K562 (cell line): ENCODE results near the gene HDAC1. TPM values are rescaled to one million over a fixed set of nuclear protein-coding genes. Genes with fewer than 3 reads are reported as not detected.
A peak's percentile ranks its signal among the peaks of the same experiment; 100 is the strongest.

Experiments used
- ADNP ChIP-seq: fragments of 200-800 bp; sonication (Bioruptor generic); IDR thresholded peaks from 2 replicates; pipeline ENCODE4 v1.6.1; 2016; ENCODE audit warnings: missing genetic modification characterization, missing compliant biosample characterization
- AFF4 ChIP-seq: sonication (generic); formaldehyde crosslinking; IDR thresholded peaks from 2 replicates; pipeline ENCODE4 v1.8.0; 2023; ENCODE audit warnings: mild to moderate bottlenecking, missing genetic modification reagents
- BRCA1 ChIP-seq, 2 experiments: fragments of 450-650 bp in 1 of 2; sonication (generic) in 1 of 2; formaldehyde crosslinking in 1 of 2; IDR thresholded peaks; 2 replicates each; pipeline versions ENCODE4 v1.5.0 to v1.6.1; 2017 to 2020; ENCODE audit warnings: mild to moderate bottlenecking in 1 of 2, missing genetic modification reagents in 1 of 2
- CCNT2 ChIP-seq: IDR thresholded peaks from 2 replicates; pipeline ENCODE4 v1.6.1; 2011; ENCODE audit warnings: borderline replicate concordance, low read depth, mild to moderate bottlenecking, moderate library complexity, mixed read lengths, low read length; ENCODE audit not compliant: insufficient read length; ENCODE audit errors: extremely low read depth
- CGGBP1 ChIP-seq: fragments of 250-450 bp; sonication (Bioruptor Pico); IDR thresholded peaks from 2 replicates; pipeline ENCODE4 v1.9.0; 2021; ENCODE audit warnings: mild to moderate bottlenecking
- CTBP1 ChIP-seq: fragments of 450-650 bp; IDR thresholded peaks from 2 replicates; pipeline ENCODE4 v1.6.1; 2016; ENCODE audit warnings: borderline replicate concordance
- DPF2 ChIP-seq: fragments of 450-650 bp; IDR thresholded peaks from 2 replicates; pipeline ENCODE4 v1.6.1; 2016
- HDAC2 ChIP-seq: fragments of 450-650 bp; IDR thresholded peaks from 2 replicates; pipeline ENCODE4 v1.6.1; 2016; ENCODE audit warnings: mild to moderate bottlenecking
- ILF3 ChIP-seq: fragments of 450-650 bp; IDR thresholded peaks from 2 replicates; pipeline ENCODE4 v1.6.1; 2018; ENCODE audit warnings: antibody characterized with exemption, mild to moderate bottlenecking, moderate library complexity, borderline replicate concordance
- KDM5B ChIP-seq: fragments of 200-600 bp; sonication (generic); IDR thresholded peaks from 2 replicates; pipeline ENCODE4 v1.6.1; 2012; ENCODE audit warnings: low read depth, mild to moderate bottlenecking, moderate library complexity, low read length, control low read depth, inconsistent platforms; ENCODE audit not compliant: insufficient replicate concordance
- MXD1 ChIP-seq: fragments of 250-450 bp; sonication (Bioruptor Pico); IDR thresholded peaks from 2 replicates; pipeline ENCODE4 v1.8.0; 2021; ENCODE audit warnings: borderline replicate concordance, mild to moderate bottlenecking, moderate library complexity; ENCODE audit not compliant: poor library complexity, severe bottlenecking
- NFIX ChIP-seq: fragments of 250-450 bp; sonication (Bioruptor Pico); IDR thresholded peaks from 2 replicates; pipeline ENCODE4 v1.4.0; 2020; ENCODE audit warnings: low read depth, mild to moderate bottlenecking, moderate library complexity
- NR2C2 ChIP-seq, 2 experiments: fragments of 200-800 bp in 1 of 2; sonication (Bioruptor generic) in 1 of 2; sonication (generic) in 1 of 2; formaldehyde crosslinking in 1 of 2; IDR thresholded peaks; 2 replicates each; pipeline versions ENCODE4 v1.6.1 to v1.8.0; 2016 to 2022; ENCODE audit warnings: mild to moderate bottlenecking in 1 of 2, missing compliant biosample characterization in 1 of 2, missing genetic modification characterization in 1 of 2, missing genetic modification reagents in 1 of 2
- POLR2A ChIP-seq: fragments of 450-650 bp; conservative IDR thresholded peaks from 2 replicates; pipeline ENCODE4 v1.6.1; 2016
- POLR2AphosphoS5 ChIP-seq: IDR thresholded peaks from 2 replicates; pipeline ENCODE4 v1.6.1; 2011; ENCODE audit warnings: mild to moderate bottlenecking, low read depth, low read length, moderate library complexity; ENCODE audit not compliant: control insufficient read depth, insufficient read depth
- ZBTB49 ChIP-seq: sonication (generic); formaldehyde crosslinking; IDR thresholded peaks from 2 replicates; pipeline ENCODE4 v1.8.0; 2022; ENCODE audit warnings: missing genetic modification reagents, mild to moderate bottlenecking, borderline replicate concordance
- ZNF143 ChIP-seq: sonication (generic); formaldehyde crosslinking; IDR thresholded peaks from 2 replicates; pipeline ENCODE4 v1.9.0; 2022; ENCODE audit warnings: mild to moderate bottlenecking, missing genetic modification reagents
- ZNF511 ChIP-seq: sonication (generic); formaldehyde crosslinking; IDR thresholded peaks from 2 replicates; pipeline ENCODE4 v1.8.0; 2022; ENCODE audit warnings: mild to moderate bottlenecking, missing genetic modification reagents
- polyA plus RNA-seq, 8 experiments: library from polyadenylated mRNA; depleted of rRNA in 4 of 8; stranded (reverse) in 5 of 8; unstranded in 3 of 8; fragments of >200 nt; fragmentation: Nextera tagmentation in 2 of 8; fragmentation: Illumina TruSeq in 1 of 8; extraction: Ambion mirVana in 2 of 8; extraction: Trizol in 1 of 8; gene quantifications; 2 replicates each; pipeline versions ENCODE4 v1.2.1 to v1.2.3, GENCODE V29; 2011 to 2014; ENCODE audit warnings: inconsistent platforms in 1 of 8, missing spikeins in 1 of 8
- total RNA-seq, 7 experiments: library from RNA; depleted of rRNA in 6 of 7; stranded (reverse); fragments of >200 nt in 6 of 7; fragmentation: Illumina TruSeq in 2 of 7; extraction: Trizol in 2 of 7; gene quantifications; 2 replicates each; pipeline versions ENCODE4 v1.2.1 to v1.2.3, GENCODE V29; 2011 to 2021; ENCODE audit warnings: low replicate concordance in 1 of 7

Gene HDAC1
- total and polyA plus RNA-seq, 9 of the 15 experiments (the other 6 are each of a cell fraction or from before 2014, with no cell fraction given): 169 to 384 (median 193) TPM

GRCh38 chr1:32334274-32334861 is 42.5 kb downstream of the HDAC1 start (continued):
- TF ChIP-seq MXD1 (CRISPR knock-in tag) (no peak), NR2C2 (CRISPR knock-in tag; IDR thresholded peaks at IDR 0.05) (peak; percentile 30; the same call in 1 of the 2 replicates), NR2C2 (tag; IDR thresholded peaks at IDR 0.05) (no peak), ZNF511 (0 out of 2 replicates have a peak, but pooled peaks have one; percentile 31), HDAC2 (0 out of 2 replicates have a peak, but pooled peaks have one; percentile 53), NFIX (CRISPR knock-in tag) (no peak), BRCA1 (IDR thresholded peaks at IDR 0.05) (no peak), BRCA1 (CRISPR knock-in tag; IDR thresholded peaks at IDR 0.05) (0 out of 2 replicates have a peak, but pooled peaks have one; percentile 30), AFF4 (peak; percentile 7; the same call in 1 of the 2 replicates), CTBP1 (peak; percentile 88), KDM5B (no peak), ADNP (tag) (no peak), ZBTB49 (CRISPR knock-in tag) (no peak), ILF3 (0 out of 2 replicates have a peak, but pooled peaks have one; percentile 14), POLR2A (peak; percentile 72), ZNF143 (CRISPR knock-in tag) (peak; percentile 66; the same call in 1 of the 2 replicates), CCNT2 (no peak), DPF2 (no peak), POLR2AphosphoS5 (peak; percentile 66; the same call in 1 of the 2 replicates), CGGBP1 (CRISPR knock-in tag) (peak; percentile 68; the same call in 1 of the 2 replicates)
